Karpas-422 (cell line): Measurements from ENCODE around the gene TIAM2. TPM values are rescaled to one million over a fixed set of nuclear protein-coding genes. Genes with fewer than 3 reads are reported as not detected.
A peak's percentile ranks its signal among the peaks of the same experiment; 100 is the strongest.
"Not testable (repeated sequence)": the region's sequence is repeated elsewhere in the genome, so short reads cannot be mapped to it uniquely, and the experiment has no call there.

Experiments used
- DNase-seq: peaks from one replicate; pipeline ENCODE4 v3.0.0-alpha.2; 2015
- H2AFZ ChIP-seq: fragments of 200-600 bp; sonication (generic); 2 replicates; pipeline ENCODE4 v1.6.1; 2014; ENCODE audit warnings: antibody characterized with exemption, low read length, mixed read lengths
- H3K27ac ChIP-seq: fragments of 200-600 bp; sonication (generic); 2 replicates; pipeline ENCODE4 v1.5.1; 2014; ENCODE audit warnings: mild to moderate bottlenecking, low read length, moderate library complexity
- H3K27me3 ChIP-seq: fragments of 200-600 bp; sonication (generic); 2 replicates; pipeline ENCODE4 v1.6.1; 2014; ENCODE audit warnings: low read length, mixed read lengths
- H3K36me3 ChIP-seq: fragments of 200-600 bp; sonication (generic); 2 replicates; pipeline ENCODE4 v1.6.1; 2014; ENCODE audit warnings: low read length, mixed read lengths; ENCODE audit not compliant: insufficient read depth
- H3K4me1 ChIP-seq: fragments of 200-600 bp; sonication (generic); 2 replicates; pipeline ENCODE4 v1.6.1; 2014; ENCODE audit warnings: mild to moderate bottlenecking, low read length, mixed read lengths
- H3K4me2 ChIP-seq: fragments of 200-600 bp; sonication (generic); 2 replicates; pipeline ENCODE4 v1.6.1; 2014; ENCODE audit warnings: low read length, low read depth, mild to moderate bottlenecking; ENCODE audit not compliant: poor library complexity, severe bottlenecking
- H3K4me3 ChIP-seq: fragments of 200-600 bp; sonication (generic); 2 replicates; pipeline ENCODE4 v1.5.1; 2014; ENCODE audit warnings: mild to moderate bottlenecking, antibody characterized with exemption, low read length, mixed read lengths
- H3K79me2 ChIP-seq: fragments of 200-600 bp; sonication (generic); 2 replicates; pipeline ENCODE4 v1.6.1; 2014; ENCODE audit warnings: mild to moderate bottlenecking, low read length, mixed read lengths
- H3K9ac ChIP-seq: fragments of 200-600 bp; sonication (generic); 2 replicates; pipeline ENCODE4 v1.6.0; 2014; ENCODE audit warnings: low read length
- H3K9me2 ChIP-seq: fragments of 200-600 bp; sonication (generic), shearing (Covaris generic); replicated peaks from 2 replicates; pipeline ENCODE4 v1.6.0; 2014; ENCODE audit warnings: mild to moderate bottlenecking, low read length, moderate library complexity; ENCODE audit not compliant: insufficient read depth
- H3K9me3 ChIP-seq: fragments of 300-700, 200-600 bp; sonication (generic); 2 replicates; pipeline ENCODE4 v1.6.1; 2014; ENCODE audit warnings: low read length, mixed read lengths
- H4K20me1 ChIP-seq: fragments of 200-600 bp; sonication (generic); 2 replicates; pipeline ENCODE4 v1.6.1; 2014; ENCODE audit warnings: mild to moderate bottlenecking, antibody characterized with exemption, low read length, low read depth; ENCODE audit not compliant: insufficient read depth
- total RNA-seq: library from RNA; depleted of rRNA; stranded (reverse); fragments of >200 nt; shearing (Covaris generic); gene quantifications from 2 replicates; pipeline ENCODE4 v1.2.3, GENCODE V29; 2014; ENCODE audit warnings: low replicate concordance

Gene TIAM2
- total RNA-seq, 1 experiment from 2014 or later = 9.0 TPM

DNA sequence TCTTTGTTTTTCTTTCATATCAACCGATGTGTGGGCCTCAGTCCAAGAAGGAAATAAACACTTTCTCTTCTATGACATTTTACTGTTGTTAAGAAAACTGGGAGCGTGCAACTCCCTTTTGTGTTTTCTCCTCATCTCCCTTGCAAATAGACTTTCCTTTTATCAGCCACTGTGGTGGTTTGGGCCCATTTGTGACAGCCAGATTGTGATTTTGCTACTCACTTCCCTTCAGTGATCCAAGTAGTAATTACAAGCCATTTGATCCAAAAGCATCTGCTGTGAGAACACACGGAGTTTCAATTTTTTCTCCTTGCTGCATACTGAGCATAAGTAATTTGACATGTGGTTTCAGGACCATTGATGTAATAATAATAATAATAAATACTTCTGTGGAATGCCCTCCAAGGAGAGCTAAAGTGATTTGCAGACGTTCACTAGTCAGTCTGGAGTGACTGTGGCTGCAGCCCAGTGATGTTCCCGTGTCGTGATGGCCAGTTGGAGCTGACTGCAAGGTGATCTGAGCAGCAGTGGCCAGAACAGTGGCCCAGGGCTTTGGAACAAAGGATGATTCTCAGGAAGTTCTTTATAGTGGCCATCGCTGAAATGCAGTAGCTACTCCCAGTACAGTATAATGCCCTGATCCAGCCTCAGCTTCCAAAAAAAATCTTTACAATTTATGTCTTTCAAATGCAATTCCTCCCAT lies 176.8 kb downstream of the TIAM2 start:
- Histone ChIP-seq H3K27me3 (no peaks in the 10 kb centered on the region), H3K4me3 (no peak overlapping the region), H3K4me1 (peaks cover 6% of the 10 kb centered on the region), H2AFZ (peak overlapping the region; percentile 27; the same call in 1 of the 2 replicates), H4K20me1 (no peaks in the 10 kb centered on the region), H3K9ac (no peak overlapping the region), H3K79me2 (no peaks in the 10 kb centered on the region), H3K9me3 (no peaks in the 10 kb centered on the region), H3K27ac (no peak overlapping the region), H3K4me2 (no peak overlapping the region), H3K9me2 (no peaks in the 10 kb centered on the region), H3K36me3 (no peaks in the 10 kb centered on the region)
- no peak for DNase-seq

DNA sequence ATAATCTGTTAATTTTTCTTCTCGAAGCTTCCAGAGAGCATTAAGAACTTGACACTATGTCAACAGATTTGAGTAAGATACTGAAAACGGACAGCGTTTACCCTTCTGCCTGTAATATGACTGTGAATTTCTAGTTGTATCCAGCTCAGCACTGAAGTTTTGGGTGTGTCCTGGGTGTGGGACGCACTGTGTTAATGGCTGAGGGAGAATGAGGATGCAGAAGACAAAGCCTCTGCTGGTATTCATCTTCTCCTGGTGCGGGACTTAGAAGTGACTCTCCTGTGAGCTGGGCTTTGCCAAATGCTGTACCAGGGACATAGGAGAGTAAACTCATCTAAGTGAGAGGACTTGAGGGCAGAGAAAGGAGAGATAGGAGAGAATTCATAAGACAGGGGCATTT lies 178.4 kb downstream of the TIAM2 start:
- Histone ChIP-seq H3K27me3 (no peaks in the 10 kb centered on the region), H3K79me2 (no peaks in the 10 kb centered on the region), H4K20me1 (no peaks in the 10 kb centered on the region), H3K4me2 (no peak overlapping the region), H3K9ac (no peak overlapping the region), H3K9me2 (no peaks in the 10 kb centered on the region), H3K36me3 (no peaks in the 10 kb centered on the region), H3K27ac (no peak overlapping the region), H3K4me3 (no peak overlapping the region), H2AFZ (no peak overlapping the region), H3K9me3 (no peaks in the 10 kb centered on the region), H3K4me1 (peaks cover 9% of the 10 kb centered on the region)
- DNase-seq = no peak

DNA sequence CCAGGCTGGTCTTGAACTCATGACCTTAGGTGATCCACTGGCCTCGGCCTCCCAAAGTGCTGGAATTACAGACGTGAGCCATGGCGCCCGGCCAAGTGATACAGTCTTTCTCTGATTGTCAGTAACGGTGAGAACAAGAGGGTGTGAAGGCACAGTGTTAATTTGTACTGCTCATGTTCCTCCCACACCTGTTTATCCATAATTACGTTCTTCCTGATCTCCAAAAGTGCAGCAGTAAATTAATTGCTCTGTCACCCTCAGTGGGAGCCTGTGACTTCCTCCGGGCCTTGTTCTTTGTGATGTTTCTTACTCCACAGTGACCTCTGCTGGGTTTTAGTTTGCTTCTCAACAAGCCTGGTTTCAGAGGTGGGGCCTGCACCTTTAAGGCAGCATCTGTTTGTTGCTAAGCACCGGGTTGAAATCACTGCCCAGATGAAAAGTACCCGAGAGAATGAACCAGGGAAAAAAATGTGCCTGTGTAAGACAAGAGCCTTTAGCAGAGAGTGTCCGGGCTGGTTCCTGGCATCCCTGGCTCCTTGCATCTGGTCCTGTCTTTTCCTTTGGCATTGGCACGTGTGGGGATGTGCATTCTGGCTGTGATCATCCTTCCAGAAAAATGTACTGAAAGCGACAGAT lies 179.6 kb downstream of the TIAM2 start:
- DNase-seq = peak; percentile 88
- H3K4me1 ChIP-seq = peaks cover 9% of the 10 kb centered on the region
- H3K79me2 ChIP-seq = no peaks in the 10 kb centered on the region
- no peaks in the 10 kb centered on the region for H3K9me3 ChIP-seq
- H3K36me3 ChIP-seq = no peaks in the 10 kb centered on the region
- H4K20me1 ChIP-seq = no peaks in the 10 kb centered on the region
- no peak overlapping the region for H3K27ac ChIP-seq
- no peaks in the 10 kb centered on the region for H3K9me2 ChIP-seq
- H3K4me3 ChIP-seq = no peak overlapping the region
- H2AFZ ChIP-seq = no peak overlapping the region
- H3K9ac ChIP-seq = no peak overlapping the region
- no peak overlapping the region for H3K4me2 ChIP-seq
- H3K27me3 ChIP-seq = no peaks in the 10 kb centered on the region

DNA sequence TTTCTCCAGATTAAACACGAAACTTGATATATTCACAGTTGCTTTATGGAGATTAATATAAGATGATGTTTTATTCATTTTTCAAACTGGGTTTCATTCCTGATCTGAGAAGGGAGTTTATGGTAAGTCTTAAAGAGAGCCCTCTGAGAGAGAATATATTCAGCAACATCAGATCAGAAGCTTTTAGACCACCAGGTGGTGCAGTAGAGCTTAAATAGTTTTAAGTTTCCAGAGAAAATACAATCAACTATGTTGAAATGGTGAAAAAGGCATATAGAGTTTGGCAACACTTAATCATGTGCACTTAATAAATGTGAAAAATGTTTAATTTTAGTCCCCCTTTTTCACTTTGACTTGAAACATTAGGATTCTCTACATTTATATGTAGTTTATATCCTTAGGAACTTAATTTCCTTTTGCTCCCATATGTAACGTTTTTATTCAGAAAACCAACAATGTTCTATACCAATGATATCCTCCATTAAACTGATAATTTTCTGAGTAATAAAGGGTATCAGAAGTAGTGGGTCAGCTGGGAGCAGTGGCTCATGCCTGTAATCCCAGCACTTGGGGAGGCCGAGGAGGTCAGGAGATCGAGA lies 182.3 kb downstream of the TIAM2 start:
- Histone ChIP-seq H3K27ac (no peak overlapping the region), H3K4me1 (peaks cover 9% of the 10 kb centered on the region), H3K36me3 (no peaks in the 10 kb centered on the region), H3K4me2 (no peak overlapping the region), H4K20me1 (no peaks in the 10 kb centered on the region), H3K9ac (no peak overlapping the region), H3K79me2 (no peaks in the 10 kb centered on the region), H3K4me3 (no peak overlapping the region), H3K9me3 (no peaks in the 10 kb centered on the region), H2AFZ (no peak overlapping the region), H3K27me3 (no peaks in the 10 kb centered on the region), H3K9me2 (no peaks in the 10 kb centered on the region)
- DNase-seq = peak; percentile 87

DNA sequence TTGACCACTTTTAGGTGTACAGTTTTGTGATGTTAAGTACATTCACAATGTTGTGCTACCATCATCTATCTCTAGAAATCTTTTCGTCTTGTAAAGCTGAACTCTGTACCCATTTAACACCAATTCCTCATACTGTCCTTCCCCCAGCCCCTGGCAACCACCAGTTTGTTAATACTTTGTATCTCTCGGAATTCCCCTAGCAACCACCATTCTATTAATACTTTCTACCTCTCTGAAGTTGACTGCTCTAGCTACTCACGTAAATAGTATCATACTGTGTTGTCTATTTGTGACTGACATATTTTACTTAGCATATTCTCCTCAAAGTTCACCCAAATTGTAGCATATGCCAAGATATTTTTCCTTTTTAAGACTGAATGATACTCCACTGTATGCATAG lies 186.4 kb downstream of the TIAM2 start:
- DNase-seq = no peak
- no peaks in the 10 kb centered on the region for H3K79me2 ChIP-seq
- no peak overlapping the region for H3K4me2 ChIP-seq
- no peak overlapping the region for H3K27ac ChIP-seq
- no peak overlapping the region for H2AFZ ChIP-seq
- no peaks in the 10 kb centered on the region for H3K9me2 ChIP-seq
- H3K36me3 ChIP-seq = no peaks in the 10 kb centered on the region
- peaks cover 12% of the 10 kb centered on the region for H3K4me1 ChIP-seq
- H3K27me3 ChIP-seq = no peaks in the 10 kb centered on the region
- H4K20me1 ChIP-seq = no peaks in the 10 kb centered on the region
- no peaks in the 10 kb centered on the region for H3K9me3 ChIP-seq
- H3K9ac ChIP-seq = no peak overlapping the region
- H3K4me3 ChIP-seq = no peak overlapping the region

DNA sequence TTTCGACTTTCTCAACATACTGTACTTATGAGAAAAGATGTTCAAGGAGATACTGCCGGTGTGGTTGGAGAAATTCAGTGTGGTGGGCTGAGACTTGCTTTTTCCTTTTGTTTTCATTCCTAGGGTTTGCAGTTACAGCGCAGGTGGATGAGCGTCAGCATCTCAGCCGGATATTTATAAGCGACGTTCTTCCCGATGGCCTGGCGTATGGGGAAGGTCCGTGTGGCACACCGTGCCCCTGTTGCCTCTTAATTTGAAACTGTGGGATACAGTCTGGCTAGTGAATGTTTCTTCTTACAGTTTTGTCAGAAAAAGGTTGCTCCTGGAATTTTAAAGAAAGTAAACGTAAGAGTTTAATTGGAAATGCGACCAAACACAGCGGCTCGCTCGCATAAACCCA lies 187.0 kb downstream of the TIAM2 start:
- H3K9me3 ChIP-seq = no peaks in the 10 kb centered on the region
- H3K27ac ChIP-seq = no peak overlapping the region
- H3K27me3 ChIP-seq = no peaks in the 10 kb centered on the region
- H3K4me1 ChIP-seq = peaks cover 6% of the 10 kb centered on the region
- no peak overlapping the region for H3K4me2 ChIP-seq
- no peaks in the 10 kb centered on the region for H3K9me2 ChIP-seq
- no peaks in the 10 kb centered on the region for H4K20me1 ChIP-seq
- no peak overlapping the region for H3K4me3 ChIP-seq
- H3K79me2 ChIP-seq = no peaks in the 10 kb centered on the region
- no peak for DNase-seq
- H3K9ac ChIP-seq = no peak overlapping the region
- H3K36me3 ChIP-seq = no peaks in the 10 kb centered on the region
- H2AFZ ChIP-seq = no peak overlapping the region

DNA sequence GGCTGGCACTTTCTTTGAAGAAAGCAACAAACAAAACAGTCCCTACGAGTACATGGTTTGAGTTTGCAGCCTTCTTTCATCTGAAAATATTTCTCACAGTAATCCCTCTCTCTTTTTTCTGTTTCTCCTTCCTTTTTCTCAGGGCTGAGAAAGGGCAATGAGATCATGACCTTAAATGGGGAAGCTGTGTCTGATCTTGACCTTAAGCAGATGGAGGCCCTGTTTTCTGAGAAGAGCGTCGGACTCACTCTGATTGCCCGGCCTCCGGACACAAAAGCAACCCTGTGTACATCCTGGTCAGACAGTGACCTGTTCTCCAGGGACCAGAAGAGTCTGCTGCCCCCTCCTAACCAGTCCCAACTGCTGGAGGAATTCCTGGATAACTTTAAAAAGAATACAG lies 188.0 kb downstream of the TIAM2 start:
- Histone ChIP-seq H3K4me1 (peaks cover 5% of the 10 kb centered on the region), H3K9me2 (no peaks in the 10 kb centered on the region), H3K9ac (no peak overlapping the region), H3K27ac (no peak overlapping the region), H3K36me3 (no peaks in the 10 kb centered on the region), H3K9me3 (no peaks in the 10 kb centered on the region), H3K4me2 (no peak overlapping the region), H2AFZ (0 out of 2 replicates have a peak overlapping the region, but pooled peaks have one; percentile 2), H3K79me2 (no peaks in the 10 kb centered on the region), H3K27me3 (no peaks in the 10 kb centered on the region), H3K4me3 (no peak overlapping the region), H4K20me1 (no peaks in the 10 kb centered on the region)
- no peak for DNase-seq

DNA sequence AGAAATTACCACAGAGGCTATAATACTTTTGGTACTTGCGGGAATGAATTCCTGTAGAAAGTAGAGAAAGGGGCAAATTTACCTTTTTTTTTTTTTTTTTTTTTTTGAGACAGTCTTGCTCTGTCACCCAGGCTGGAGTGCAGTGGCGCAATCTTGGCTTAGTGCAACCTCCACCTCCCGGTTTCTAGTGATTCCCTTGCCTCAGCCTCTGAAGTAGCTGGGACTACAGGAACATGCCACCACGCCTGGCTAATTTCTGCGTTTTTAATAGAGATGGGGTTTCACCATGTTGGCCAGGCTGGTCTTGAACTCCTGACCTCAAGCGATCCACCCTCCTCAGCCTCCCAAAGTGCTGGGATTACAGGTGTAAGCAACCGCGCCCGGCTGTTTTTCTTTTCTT lies 189.9 kb downstream of the TIAM2 start:
- H3K4me2 ChIP-seq, H3K9me3 ChIP-seq, H2AFZ ChIP-seq, H3K27ac ChIP-seq, H3K9ac ChIP-seq, H3K4me3 ChIP-seq, H3K9me2 ChIP-seq, DNase-seq, H3K4me1 ChIP-seq, H4K20me1 ChIP-seq, H3K36me3 ChIP-seq, H3K79me2 ChIP-seq, H3K27me3 ChIP-seq: not testable (repeated sequence)
